GM19328 (cell line): ENCODE data around the gene PTPN21.
A peak's percentile ranks its signal among the peaks of the same experiment; 100 is the strongest.

ENCODE experiments used
- ATAC-seq: cut with Tn5 transposase; IDR thresholded peaks from one replicate; pipeline ENCODE4 v1.9.1; 2021; ENCODE audit warnings: mild to moderate bottlenecking, moderate library complexity; ENCODE audit not compliant: unreplicated experiment

PTPN21 gene

DNA sequence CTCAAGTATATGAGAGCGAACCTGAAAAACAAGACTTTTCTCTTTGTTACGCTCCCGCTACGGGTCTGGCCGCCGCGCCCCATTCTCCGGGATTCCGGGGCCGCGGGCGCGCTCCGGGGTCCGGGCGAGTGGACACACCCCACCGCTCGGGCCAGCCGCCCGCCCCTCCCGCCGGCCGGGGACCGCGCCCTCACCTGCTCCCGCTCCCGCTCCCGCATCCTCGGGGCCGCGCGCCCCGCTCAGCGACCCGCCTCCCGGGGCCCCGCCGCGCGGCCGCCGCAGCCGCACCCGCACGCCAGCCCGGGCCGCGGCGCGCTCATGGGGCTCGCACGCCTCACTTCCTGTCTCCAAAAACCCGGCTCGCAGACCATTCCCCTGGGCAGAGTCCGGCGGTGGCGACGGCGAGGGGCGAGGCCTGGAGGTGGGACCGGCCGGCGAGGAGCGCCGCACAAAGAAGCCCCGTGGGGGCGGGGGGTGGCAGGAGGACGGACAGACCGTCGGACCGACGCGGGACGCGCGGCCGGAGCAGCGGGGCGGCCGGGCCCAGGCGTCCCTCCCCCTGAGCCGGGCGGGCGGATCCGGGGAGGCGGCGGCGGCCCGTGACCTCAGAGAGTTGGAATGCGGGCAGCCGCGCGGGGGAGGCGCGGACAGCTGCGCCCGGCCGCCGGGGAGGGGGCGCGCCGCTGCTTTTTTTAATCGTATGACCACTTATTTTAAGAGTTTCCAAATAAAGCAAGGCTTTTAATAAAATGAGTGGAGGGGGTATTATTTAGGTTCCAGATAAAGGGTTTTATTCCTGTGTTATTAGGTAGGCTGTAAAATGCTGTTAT lies at the start of gene PTPN21:
TSS of gene PTPN21 (minus strand) at position 551 of the 830 bp plus-strand sequence. CDS start 4,590 bp downstream, outside the sequence.
- ATAC-seq = no peak

GRCh38 chr14:88604212-88604611 lies 49.4 kb upstream of the PTPN21 start:
- ATAC-seq = no peak

DNA sequence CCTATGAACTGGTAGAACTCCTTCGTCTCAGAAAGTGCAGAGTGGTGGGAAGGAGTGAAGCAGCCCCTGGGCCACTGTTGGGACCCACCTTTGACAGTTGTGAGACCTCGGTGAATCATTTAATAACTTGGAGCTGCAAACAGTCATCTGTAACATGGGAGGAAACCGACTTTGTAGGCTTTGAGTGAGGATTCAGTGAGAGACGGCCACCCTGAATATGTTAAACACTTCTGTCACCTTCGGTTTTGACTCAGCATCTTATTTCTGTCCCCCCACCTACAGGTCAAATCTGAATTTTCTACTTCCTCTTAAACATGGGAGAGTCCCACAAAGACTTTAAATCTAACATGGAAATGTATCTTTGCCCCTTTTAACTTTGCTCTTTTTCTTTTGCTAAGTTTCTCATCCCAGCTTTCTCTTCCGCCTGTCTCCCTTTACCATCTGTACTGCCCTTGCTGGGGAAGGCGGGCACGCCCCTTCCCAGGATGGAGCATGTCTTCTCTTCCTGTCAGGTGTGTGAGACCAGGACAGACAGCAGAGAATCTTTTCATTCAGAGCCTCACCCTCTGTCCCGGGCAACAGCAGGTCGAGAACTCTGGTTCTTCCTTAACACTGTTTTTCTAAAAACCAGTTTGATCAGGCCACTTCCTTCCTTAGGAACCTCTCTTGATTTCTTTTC lies 45.1 kb upstream of the PTPN21 start:
- peak; percentile 88 for ATAC-seq

DNA sequence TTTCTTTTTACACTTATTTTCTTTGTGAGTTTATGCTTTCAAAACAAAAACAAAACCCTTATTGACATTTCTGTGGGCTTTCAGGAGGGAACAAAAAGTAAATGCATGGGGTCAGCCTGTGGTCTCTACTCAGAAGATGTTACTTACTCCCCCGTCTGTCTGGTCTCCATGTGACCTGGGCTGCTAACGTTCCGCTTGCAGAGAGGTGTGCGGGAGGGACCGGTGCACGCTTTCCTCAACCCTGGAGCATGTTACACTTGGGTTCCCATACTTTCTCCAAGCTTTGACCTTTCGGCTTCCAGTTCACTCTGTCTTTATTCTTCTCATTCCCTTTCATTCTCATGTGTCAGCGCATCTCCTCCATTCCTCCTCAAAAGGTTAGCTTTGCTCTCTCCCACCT lies 44.5 kb upstream of the PTPN21 start:
- peak; percentile 31 for ATAC-seq

DNA sequence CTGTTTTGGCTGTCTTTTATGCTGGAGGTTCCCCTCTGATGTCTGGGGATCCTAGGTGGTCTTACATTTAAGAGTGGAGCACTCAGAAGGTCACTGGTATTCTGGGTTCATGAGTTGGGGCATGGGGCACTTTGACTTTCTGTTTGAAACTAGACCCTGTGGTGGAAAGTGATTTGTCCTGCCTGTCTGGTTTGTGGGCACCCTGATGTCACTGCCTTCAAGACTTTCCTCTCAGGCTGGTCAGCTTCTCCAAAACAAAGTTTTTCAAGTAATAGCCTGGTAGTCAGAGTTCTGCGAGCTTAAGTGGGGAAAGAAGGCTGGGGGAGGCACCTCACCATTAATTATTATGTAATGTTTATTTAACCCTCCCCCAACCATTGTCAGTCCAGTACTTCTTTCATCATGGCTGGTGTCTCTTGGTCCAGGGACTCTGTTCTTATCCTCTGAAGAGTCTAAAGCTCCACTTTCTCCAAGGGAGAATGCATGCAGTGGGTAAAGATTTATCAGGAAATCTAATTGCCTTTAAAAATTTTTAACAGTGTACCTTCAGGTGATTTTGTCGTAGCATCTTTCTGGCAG lies 43.4 kb upstream of the PTPN21 start:
- ATAC-seq = no peak

DNA sequence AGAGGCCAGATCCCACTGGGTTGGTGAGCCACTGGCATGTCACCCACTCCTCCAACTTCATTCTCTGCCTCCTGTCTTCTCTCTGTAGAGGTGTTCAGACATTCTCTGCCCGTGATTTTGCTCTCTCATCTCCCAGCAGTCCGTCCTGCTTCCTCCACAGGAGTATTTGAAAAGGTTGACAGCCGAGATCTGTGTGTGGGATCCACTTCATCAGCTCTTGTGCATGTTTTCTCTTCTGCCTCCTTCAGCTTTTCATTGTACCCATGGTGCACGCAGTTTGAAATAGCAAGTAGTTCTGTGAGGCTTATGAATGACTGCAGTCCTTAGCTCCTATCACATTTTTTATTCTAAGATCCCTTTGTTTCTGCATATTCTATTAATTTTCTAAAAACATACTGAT lies 42.8 kb upstream of the PTPN21 start:
- no peak for ATAC-seq

GRCh38 chr14:88597038-88597437 lies 42.2 kb upstream of the PTPN21 start:
- no peak for ATAC-seq

DNA sequence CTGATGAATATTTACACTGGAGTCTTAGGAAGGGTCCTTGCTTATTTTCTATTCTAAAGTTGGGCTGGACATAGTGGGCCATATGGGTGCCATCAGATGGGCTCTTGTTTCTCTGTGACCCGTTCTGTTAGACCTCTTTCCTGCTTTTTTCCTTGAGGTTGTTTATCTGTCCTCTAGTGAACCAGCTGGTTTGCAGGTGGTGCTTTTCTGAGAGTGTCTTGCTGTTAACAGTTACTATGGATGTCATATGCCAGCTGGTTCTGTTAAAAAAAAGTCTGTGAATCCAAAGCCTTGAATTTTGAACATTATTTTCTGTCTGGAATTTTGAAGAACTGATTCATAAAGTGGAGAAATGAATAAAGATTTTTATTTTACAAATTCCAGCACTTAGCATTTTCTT lies 37.2 kb upstream of the PTPN21 start:
- ATAC-seq = no peak

DNA sequence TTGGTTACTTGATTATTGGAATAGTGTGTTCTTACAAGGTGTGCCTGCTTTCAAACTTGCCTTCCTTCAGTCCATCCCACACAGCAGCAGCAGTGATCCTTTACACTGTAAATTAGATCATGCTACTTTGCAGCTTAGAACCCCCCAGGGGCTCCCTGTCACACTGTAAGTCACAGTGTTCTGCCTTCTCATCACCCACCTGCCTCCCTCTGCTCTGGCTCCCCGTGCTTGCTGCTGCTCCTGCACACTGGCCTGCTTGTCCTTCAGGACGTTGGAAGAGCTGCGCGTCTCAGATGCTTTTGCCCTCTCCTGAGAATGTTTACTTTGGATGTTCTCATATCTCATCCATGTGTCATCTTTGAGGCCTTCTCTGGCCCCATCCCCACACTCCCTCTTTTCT lies 35.4 kb upstream of the PTPN21 start:
- no peak for ATAC-seq

GRCh38 chr14:88588081-88588480 lies 33.3 kb upstream of the PTPN21 start:
- no peak for ATAC-seq

DNA sequence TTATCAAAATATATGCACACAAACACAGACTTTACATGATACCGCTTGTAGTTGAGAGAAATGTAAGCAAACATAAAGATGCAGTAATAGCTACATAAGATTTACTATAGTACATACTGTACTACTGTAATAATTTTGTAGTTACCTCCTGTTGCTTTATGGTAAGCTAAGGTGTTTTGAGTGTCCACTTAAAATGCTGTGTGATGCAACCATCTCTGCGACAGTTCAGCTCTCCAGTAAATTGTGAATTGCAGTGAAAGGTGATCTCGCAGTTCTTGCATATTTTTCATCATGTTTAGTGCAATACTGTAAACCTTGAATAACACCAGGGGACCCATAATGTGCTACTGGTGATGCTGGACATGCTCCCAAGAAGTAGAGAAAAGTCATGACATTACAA lies 29.6 kb upstream of the PTPN21 start:
- no peak for ATAC-seq

- ATAC-seq = no peak
Observed at GRCh38 chr14:88576222-88576621, 21.4 kb upstream of the PTPN21 start.

- no peak for ATAC-seq
Observed at GRCh38 chr14:88572117-88572516, 17.3 kb upstream of the PTPN21 start.

GRCh38 chr14:88568196-88568595 lies 13.4 kb upstream of the PTPN21 start:
- no peak for ATAC-seq

DNA sequence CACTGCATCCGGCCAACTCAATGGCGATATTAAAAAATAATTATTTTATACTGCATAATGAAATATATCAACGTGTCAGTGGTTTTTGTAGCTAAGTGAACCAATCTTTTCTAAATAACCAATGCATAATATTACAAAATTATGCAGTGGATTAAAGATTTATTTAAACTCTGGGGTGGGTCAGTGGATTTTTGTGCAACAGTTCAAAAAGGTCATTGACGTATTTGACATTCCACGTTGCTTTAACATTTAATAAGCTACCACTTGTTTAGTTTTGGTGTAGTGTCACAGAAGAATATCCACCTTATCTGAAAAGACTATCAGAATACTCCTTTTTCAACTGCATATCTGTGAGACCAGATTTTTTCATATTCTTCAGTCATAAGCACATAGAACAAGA lies 10.6 kb upstream of the PTPN21 start:
- ATAC-seq = no peak

DNA sequence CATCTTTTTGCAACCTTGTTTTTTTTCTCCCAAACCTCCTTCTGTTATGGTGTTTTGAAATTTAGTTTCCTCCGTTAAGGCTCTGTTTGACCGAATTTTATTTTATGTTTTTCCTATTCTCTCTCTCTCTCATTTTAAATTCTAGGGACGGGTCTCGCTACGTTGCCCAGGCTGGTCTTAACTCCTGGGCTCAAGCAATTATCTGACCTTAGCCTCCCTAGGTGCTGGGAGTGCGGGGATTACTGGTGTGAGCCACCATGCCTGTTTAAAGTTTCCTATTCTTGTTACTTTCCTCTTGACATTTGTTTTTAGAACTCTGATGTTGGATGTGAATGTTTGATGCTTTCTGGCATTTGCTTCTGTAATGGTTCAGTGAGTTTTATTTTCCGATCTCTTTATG lies 9.0 kb upstream of the PTPN21 start:
- ATAC-seq = no peak

DNA sequence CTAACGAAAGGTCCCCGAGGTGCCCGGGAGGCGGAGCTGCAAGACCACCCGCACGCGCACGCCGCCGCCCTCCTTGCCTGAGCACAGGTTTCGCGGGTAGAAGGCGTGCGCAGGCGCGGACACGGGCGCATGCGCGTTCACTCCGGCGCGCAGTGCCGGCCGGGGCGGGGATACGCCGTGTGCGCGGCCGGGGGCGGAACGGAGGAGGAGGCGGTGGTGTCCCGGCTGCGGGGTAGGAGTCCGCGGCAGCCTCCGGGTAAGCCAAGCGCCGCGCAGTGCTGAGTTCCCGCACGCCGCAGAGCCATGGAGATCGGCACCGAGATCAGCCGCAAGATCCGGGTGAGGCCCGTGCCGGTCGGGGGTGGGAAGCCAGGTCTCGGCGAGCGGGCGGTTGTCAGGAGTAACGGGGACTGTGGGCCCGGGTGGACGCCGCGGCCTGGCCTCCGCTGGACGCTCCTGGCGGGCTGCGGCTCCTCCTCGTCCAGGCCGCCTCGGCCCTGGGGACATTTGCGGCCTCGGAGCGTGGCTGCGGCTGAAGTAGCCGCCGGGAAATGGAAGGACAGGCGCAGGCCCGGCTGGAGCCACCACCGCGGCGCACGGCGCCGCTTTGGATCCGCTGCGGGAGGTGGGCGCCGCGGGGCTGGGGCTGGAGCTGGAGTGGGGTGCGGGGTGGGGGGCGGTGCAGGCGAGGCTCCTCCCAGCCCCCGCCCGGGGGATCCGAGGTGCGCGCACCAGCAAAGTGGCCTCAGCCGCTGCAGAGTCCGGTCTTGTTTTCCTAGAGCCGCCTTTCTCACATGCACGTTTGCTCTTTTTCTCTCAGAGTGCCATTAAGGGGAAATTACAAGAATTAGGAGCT lies 8.3 kb upstream of the PTPN21 start, which contains the start of gene ZC3H14:
TSS of gene ZC3H14 (plus strand) at position 207 of the 856 bp plus-strand sequence. CDS start at position 304, 97 bp downstream.
- ATAC-seq = peak; percentile 95

- ATAC-seq = no peak
Observed at GRCh38 chr14:88562532-88562830, 7.7 kb upstream of the PTPN21 start.

DNA sequence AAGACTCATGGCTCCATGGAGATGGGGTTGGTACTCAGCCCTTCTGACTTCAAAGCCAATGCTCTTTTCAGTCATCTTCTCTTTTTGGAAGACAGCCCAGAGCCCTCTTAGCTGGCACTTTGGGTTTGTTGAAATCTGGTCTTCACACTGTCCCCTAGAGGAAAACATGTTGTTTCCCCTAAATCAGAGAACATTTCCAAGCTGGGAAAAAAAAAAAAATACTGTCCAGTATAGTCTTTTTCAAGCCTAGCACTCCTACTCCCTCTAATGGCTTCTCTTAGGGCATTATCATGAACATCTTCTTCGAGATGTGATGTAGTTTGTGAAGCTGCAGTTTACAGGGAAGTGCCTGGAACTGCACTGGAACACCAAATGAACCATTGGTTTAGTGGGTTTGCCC lies 5.0 kb upstream of the PTPN21 start:
- no peak for ATAC-seq

DNA sequence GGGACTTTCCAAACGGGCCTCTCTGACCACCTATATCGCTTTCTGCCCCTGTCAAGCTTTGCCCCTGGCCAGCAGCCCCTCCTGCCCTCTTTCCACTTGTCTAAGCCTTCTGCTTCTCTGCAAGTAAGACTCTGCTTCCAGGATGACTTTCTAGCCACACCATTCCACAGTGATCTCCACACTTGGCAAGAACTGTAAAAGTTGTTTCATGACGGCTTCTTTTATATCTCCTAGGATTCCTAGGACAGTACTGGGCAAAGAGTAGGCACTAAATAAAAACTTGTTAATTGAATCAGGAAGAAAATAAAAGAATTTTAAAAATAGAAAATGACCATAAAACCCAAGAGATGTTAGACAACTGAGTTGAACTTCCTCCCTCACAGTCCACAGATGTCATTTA lies 1.8 kb upstream of the PTPN21 start:
- no peak for ATAC-seq

DNA sequence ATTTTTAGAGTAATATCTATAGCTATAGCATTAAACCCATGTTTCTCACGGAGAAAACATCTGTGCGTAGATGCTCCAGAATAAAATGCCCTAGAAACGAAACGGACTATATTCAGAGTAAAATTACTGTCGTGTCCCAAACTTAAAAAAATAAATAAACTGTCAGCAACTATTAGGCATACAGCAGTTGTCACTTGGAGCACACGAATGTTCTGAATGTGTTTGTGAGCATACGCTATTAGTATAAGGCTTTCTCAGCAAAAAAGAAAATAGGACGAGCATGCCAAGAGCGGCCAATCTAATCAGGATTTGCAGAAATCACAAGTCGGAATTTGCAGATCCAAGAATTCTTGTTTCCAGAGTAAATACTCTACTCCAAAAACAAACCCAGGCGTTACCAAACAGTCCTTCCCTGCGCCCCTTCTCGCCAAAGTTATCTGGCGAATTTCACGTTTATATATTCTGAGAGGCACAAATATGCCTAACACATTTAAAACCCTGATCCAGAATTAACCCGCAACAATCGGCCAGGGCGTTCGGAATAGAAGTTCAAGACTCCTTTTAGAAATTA lies 836 bp downstream of the PTPN21 start:
- ATAC-seq = no peak
